Gastroesophageal sphincter (tissue), 4 donors: ENCODE data around the gene IRGC. TPM values are rescaled to one million over a fixed set of nuclear protein-coding genes. Genes with fewer than 3 reads are reported as not detected.

ENCODE experiments used
- ATAC-seq: fragments of 150-250 bp; one replicate; pipeline ENCODE4 v1.9.1; 2016; ENCODE audit warnings: mild to moderate bottlenecking, moderate library complexity
- H3K27ac ChIP-seq, 4 donors: fragments of 200-600 bp; sonication (generic) in 3 of 4; 1 replicate in 3 of 4; 2 replicates in 1 of 4; pipeline ENCODE4 v1.5.1; 2016 to 2019
- H3K27me3 ChIP-seq: fragments of 200-600 bp; sonication (generic); one replicate; pipeline ENCODE4 v1.5.1; 2019
- H3K36me3 ChIP-seq, 2 donors: fragments of 200-600 bp; sonication (generic); one replicate each; pipeline ENCODE4 v1.5.1; 2019; ENCODE audit warnings: control low read depth in 1 of 2
- H3K4me1 ChIP-seq, 3 donors: fragments of 200-600 bp; sonication (generic); 1 replicate in 2 of 3; 2 replicates in 1 of 3; pipeline ENCODE4 v1.5.1; 2016 to 2019; ENCODE audit warnings: control low read depth in 2 of 3
- H3K4me3 ChIP-seq, 2 donors: fragments of 200-600 bp; sonication (generic); one replicate each; pipeline ENCODE4 v1.5.1; 2019; ENCODE audit warnings: mild to moderate bottlenecking in 1 of 2, moderate library complexity in 1 of 2
- H3K9me3 ChIP-seq, 3 donors: fragments of 200-600 bp; sonication (generic); one replicate each; pipeline ENCODE4 v1.5.1; 2017 to 2019; ENCODE audit warnings: control low read depth in 2 of 3
- EP300 ChIP-seq: sonication (generic); formaldehyde crosslinking; IDR thresholded peaks from one replicate; pipeline ENCODE4 v1.6.1; 2017; ENCODE audit warnings: antibody characterized with exemption, mild to moderate bottlenecking
- POLR2A ChIP-seq, 2 donors: fragments of 450-650 bp; IDR thresholded peaks; one replicate each; pipeline ENCODE4 v1.6.1; 2017; ENCODE audit warnings: antibody characterized with exemption in 2 of 2, mild to moderate bottlenecking in 2 of 2, moderate library complexity in 1 of 2
- POLR2AphosphoS5 ChIP-seq: sonication (generic); formaldehyde crosslinking; IDR thresholded peaks from one replicate; pipeline ENCODE4 v1.6.1; 2017; ENCODE audit warnings: antibody characterized with exemption
- WGBS, 2 donors: methylation state at CpG; one replicate each; pipeline ENCODE4 v1.1.5; 2018; ENCODE audit warnings: low coverage in 1 of 2; 5-methylcytosine and 5-hydroxymethylcytosine counted together
- total RNA-seq, 4 donors: library from RNA; depleted of rRNA; stranded (reverse); fragments of >200 nt; gene quantifications; one replicate each; pipeline ENCODE4 v1.1.0, GENCODE V29; 2016
- TF ChIP-seq, protein P1 (sequence below), 4 experiments: fragments of 200-600 bp in 2 of 4; fragments of 450-650 bp in 2 of 4; sonication (generic) in 1 of 4; IDR thresholded peaks; one replicate each; pipeline ENCODE4 v1.5.1; 2017 to 2019; ENCODE audit warnings: antibody characterized with exemption in 4 of 4, mild to moderate bottlenecking in 2 of 4, moderate library complexity in 2 of 4

Gene IRGC
- total RNA-seq, 4 donors from 2014 or later, result not detected

DNA sequence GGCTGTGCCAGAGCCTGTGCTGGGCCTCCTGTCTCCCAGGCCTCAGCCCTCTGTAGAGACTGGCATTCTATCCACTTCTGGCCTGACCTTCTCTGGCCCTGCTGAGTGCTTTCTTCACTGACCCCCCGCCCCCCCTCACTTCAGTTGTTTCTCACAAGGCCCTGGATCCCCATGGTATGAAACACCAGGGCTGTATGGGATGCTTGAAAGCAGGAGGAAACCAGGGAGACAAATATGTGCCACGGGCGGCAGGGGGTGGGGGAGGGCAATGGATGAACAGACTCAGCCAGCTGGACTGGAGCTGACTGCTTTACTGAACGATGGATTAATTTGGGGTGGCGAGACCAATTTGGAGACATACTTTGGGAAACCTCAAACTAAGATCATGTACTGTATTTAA, 14.0 kb downstream of the IRGC start:
- TF ChIP-seq, protein P1, sequence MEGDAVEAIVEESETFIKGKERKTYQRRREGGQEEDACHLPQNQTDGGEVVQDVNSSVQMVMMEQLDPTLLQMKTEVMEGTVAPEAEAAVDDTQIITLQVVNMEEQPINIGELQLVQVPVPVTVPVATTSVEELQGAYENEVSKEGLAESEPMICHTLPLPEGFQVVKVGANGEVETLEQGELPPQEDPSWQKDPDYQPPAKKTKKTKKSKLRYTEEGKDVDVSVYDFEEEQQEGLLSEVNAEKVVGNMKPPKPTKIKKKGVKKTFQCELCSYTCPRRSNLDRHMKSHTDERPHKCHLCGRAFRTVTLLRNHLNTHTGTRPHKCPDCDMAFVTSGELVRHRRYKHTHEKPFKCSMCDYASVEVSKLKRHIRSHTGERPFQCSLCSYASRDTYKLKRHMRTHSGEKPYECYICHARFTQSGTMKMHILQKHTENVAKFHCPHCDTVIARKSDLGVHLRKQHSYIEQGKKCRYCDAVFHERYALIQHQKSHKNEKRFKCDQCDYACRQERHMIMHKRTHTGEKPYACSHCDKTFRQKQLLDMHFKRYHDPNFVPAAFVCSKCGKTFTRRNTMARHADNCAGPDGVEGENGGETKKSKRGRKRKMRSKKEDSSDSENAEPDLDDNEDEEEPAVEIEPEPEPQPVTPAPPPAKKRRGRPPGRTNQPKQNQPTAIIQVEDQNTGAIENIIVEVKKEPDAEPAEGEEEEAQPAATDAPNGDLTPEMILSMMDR (IDR thresholded peaks at IDR 0.05), result no peak
- no peak for TF ChIP-seq POLR2AphosphoS5
- TF ChIP-seq POLR2A (IDR thresholded peaks at IDR 0.05), result no peak
- TF ChIP-seq EP300, result no peak
- Histone ChIP-seq H3K27me3 (no peaks in the 10 kb centered on the region), H3K9me3 (no peaks in the 10 kb centered on the region), H3K36me3 (peaks cover 0 to 71% of the 10 kb centered on the region in 2 donors), H3K4me3 (no peak overlapping the region), H3K27ac (no peak overlapping the region), H3K4me1 (peaks cover 0 to 5% (median 0%) of the 10 kb centered on the region in 3 donors)
- 83% methylated on average over 2 of the region's 5 CpGs; no CpG with 5 or more reads in 1 of the 2 donors for WGBS, 2 donors
- ATAC-seq, result no peak

DNA sequence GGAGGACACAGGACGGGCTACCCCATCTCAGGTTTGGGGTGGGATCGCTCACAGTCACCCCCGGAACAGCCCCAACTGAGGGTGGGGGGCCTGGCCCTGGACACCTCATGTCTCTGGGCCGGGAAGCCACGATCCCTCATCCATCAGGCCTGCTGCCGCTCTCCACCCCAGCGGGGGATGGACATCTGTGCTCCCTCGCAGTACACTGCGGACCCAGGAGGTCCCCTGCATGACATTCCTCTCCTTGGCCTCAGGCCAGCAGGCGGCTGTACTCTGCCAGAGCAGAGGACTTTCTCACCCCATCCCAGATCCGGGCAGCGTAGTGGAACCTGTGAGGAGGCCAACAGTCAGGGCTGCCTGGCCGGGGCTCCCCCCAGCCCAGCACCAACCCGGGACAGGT, 15.5 kb downstream of the IRGC start:
- no peak for TF ChIP-seq EP300
- TF ChIP-seq, protein P1 (IDR thresholded peaks at IDR 0.05), result no peak
- Histone ChIP-seq H3K4me3 (no peak overlapping the region), H3K27me3 (no peaks in the 10 kb centered on the region), H3K9me3 (no peaks in the 10 kb centered on the region), H3K27ac (no peak overlapping the region), H3K4me1 (peaks cover 0 to 5% (median 0%) of the 10 kb centered on the region in 3 donors), H3K36me3 (peaks cover 0 to 83% of the 10 kb centered on the region in 2 donors)
- 60% methylated on average over 1 of the region's 14 CpGs; no CpG with 5 or more reads in 1 of the 2 donors for WGBS, 2 donors
- no peak for ATAC-seq

DNA sequence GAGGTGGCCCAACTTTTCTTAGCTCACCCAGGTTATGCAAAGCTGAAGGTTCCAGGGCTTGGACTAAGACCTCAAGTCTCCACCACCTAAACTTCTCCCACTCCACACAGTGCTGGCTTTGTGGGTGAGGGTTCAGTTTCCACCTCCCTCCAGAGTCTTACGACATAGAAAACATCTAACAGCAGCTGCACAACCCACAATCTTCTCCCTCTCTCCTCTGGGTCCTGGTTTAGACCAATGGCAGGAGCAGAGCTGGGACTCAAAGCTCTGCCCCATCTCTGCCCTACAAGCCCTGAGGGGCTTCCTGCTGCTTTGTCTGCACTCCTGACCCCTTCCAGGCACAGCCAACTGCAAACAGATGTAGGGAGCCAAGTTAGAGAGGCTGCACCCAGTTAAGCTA, 16.0 kb downstream of the IRGC start:
- peaks cover 0 to 5% (median 0%) of the 10 kb centered on the region in 3 donors for H3K4me1 ChIP-seq
- peaks cover 0 to 88% of the 10 kb centered on the region in 2 donors for H3K36me3 ChIP-seq
- TF ChIP-seq, protein P1 (IDR thresholded peaks at IDR 0.05), result no peak
- TF ChIP-seq EP300, result no peak
- TF ChIP-seq POLR2AphosphoS5, result no peak
- TF ChIP-seq POLR2A (IDR thresholded peaks at IDR 0.05), result no peak
- no peaks in the 10 kb centered on the region for H3K27me3 ChIP-seq
- ATAC-seq, result no peak
- WGBS, 2 donors, result 40% methylated on average over 1 of the region's 1 CpG; no CpG with 5 or more reads in 1 of the 2 donors
- H3K27ac ChIP-seq, result no peak overlapping the region
- no peaks in the 10 kb centered on the region for H3K9me3 ChIP-seq
- no peak overlapping the region for H3K4me3 ChIP-seq

DNA sequence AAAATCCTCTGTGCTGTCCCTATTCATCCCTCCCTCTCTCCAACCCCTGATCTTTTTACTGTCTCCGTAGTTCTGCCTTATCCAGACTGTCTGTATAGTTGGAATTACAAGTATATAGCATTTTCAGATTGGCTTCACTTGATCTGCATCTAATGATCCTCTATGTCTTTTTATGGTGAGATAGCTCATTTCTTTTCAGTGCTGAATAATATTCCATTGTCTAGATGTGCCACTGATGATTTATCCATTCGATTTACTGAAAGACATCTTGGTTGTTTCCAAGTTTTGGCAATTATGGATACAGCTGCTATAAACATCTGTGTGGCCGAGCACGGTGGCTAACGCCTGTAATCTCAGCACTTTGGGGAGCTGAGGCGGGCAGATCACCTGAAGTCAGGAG, 19.1 kb downstream of the IRGC start:
- no peaks in the 10 kb centered on the region for H3K9me3 ChIP-seq
- H3K27me3 ChIP-seq, result no peaks in the 10 kb centered on the region
- 97% methylated on average over 5 to 6 of the region's 6 CpGs for WGBS, 2 donors
- H3K4me1 ChIP-seq, result peaks cover 0 to 5% (median 0%) of the 10 kb centered on the region in 3 donors
- no peak overlapping the region for H3K4me3 ChIP-seq
- no peak for ATAC-seq
- peaks cover 0 to 97% of the 10 kb centered on the region in 2 donors for H3K36me3 ChIP-seq
- no peak overlapping the region for H3K27ac ChIP-seq
- TF ChIP-seq EP300 (no peak), POLR2A (IDR thresholded peaks at IDR 0.05) (no peak), POLR2AphosphoS5 (no peak)
- TF ChIP-seq, protein P1 (IDR thresholded peaks at IDR 0.05), result no peak

DNA sequence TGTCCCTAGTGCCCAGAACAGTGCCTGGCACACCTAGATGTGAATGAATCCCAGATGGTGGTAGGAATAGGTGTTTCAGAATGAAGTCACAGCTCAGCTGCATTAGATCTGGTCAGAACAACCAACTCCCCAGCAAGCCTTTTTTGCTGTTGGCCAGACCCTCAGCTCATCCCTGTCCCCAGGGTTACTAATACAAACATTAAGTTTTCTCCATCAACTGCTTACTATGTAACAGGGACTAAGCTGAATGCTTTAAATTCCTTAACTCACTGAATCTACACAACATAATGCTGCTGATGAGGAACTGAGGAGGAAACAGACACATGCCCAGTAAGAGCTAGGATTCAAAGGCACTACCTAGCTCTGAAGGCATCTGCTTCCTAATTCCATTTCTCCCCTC, 20.1 kb downstream of the IRGC start:
- H3K4me3 ChIP-seq, result no peak overlapping the region
- H3K36me3 ChIP-seq, result peaks cover 0 to 97% of the 10 kb centered on the region in 2 donors
- peaks cover 0 to 5% (median 0%) of the 10 kb centered on the region in 3 donors for H3K4me1 ChIP-seq
- no peaks in the 10 kb centered on the region for H3K9me3 ChIP-seq
- TF ChIP-seq POLR2AphosphoS5 (no peak), POLR2A (IDR thresholded peaks at IDR 0.05) (no peak), EP300 (no peak)
- TF ChIP-seq, protein P1 (IDR thresholded peaks at IDR 0.05), result no peak
- H3K27ac ChIP-seq, result no peak overlapping the region
- H3K27me3 ChIP-seq, result no peaks in the 10 kb centered on the region
- no peak for ATAC-seq
